ENCODE data around the gene PGGHG.

DNA sequence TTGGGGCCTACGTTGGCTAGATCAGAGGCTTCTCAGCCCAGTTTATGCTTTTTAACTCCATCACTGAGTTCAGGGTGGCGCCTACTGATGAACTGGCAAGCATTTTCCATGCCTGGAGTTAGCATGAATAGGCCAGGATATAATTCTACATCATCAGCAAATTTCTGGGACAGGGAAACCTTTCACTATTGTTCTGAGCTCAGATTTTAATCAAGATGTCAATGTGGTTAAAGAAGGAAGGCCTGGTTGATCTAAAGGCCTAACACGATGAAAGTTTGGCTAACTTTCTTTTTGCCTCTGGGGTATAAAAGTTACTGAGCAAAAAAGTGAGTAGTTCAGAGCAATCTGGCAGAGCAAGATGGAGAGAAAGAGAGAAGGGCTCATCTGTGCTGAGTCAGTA, 53.4 kb downstream of the PGGHG start:
- TF ChIP-seq, protein P1, sequence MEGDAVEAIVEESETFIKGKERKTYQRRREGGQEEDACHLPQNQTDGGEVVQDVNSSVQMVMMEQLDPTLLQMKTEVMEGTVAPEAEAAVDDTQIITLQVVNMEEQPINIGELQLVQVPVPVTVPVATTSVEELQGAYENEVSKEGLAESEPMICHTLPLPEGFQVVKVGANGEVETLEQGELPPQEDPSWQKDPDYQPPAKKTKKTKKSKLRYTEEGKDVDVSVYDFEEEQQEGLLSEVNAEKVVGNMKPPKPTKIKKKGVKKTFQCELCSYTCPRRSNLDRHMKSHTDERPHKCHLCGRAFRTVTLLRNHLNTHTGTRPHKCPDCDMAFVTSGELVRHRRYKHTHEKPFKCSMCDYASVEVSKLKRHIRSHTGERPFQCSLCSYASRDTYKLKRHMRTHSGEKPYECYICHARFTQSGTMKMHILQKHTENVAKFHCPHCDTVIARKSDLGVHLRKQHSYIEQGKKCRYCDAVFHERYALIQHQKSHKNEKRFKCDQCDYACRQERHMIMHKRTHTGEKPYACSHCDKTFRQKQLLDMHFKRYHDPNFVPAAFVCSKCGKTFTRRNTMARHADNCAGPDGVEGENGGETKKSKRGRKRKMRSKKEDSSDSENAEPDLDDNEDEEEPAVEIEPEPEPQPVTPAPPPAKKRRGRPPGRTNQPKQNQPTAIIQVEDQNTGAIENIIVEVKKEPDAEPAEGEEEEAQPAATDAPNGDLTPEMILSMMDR (IDR thresholded peaks at IDR 0.05), result no peak
- TF ChIP-seq POLR2A (IDR thresholded peaks at IDR 0.05) (no peak), EP300 (IDR thresholded peaks at IDR 0.05) (no peak)

Data from stomach (tissue), 4 donors.